ENCODE measurements around the gene TMEM14C.
"Not testable (repeated sequence)": the region's sequence is repeated elsewhere in the genome, so short reads cannot be mapped to it uniquely, and the experiment has no call there.

Gene TMEM14C

DNA sequence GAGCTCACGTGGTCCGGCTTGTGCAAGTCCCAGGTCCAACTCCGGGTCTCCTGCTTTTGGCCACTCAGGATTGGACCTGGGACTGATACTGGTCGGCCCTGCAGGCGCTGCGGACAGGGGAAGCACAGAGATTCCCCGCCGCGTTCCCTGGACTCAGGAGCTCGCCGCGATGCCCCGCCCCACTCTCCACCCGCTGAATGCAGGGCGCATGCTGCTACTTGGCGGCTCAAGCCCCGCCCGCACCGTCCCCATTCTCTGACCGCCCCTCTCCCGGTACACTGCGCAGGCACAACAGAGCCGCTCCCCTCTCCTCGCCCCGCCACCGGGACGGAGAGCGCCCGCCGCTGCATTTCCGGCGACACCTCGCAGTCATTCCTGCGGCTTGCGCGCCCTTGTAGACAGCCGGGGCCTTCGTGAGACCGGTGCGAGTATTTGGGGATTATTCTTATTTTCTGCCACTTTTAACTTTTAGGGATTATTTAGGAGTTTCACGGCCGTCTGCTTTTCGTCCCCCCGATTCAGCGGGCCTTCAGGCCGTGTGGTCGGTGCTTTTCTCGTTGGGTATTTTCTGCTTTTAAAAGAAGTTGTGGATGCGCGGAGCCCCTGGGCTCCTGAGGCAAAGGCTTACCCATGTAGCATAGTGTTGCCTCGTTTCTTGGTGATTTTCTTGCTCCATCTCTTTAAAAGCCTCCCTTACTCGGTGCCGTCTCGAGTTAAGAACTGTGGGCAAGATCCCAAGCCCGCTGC is at the start of gene TMEM14C:
Gene TMEM14C (plus strand): TSS at position 251 of the 747 bp plus-strand sequence. CDS start 1,544 bp downstream, outside the sequence.
- peak; percentile 91 for DNase-seq

DNA sequence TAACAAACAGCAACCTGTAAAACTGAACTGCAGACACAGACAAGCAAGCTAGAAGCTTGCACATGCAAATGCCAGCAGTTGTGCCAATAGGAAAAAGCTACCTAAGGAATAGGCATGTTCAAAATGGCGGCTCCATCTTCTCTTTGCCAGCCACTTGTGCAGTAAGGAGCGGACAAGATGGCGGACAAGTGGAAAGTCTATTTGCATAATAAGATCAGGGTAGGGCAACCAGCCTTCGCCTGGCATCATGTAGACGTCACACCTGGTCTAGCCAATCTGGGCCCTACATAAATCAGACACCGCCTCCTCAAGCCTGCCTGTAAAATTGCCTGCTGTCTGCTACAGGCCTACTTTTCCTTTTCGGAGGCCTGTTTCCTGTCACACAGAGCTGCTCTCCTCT is 46.5 kb upstream of the TMEM14C start:
- no peak for DNase-seq

DNA sequence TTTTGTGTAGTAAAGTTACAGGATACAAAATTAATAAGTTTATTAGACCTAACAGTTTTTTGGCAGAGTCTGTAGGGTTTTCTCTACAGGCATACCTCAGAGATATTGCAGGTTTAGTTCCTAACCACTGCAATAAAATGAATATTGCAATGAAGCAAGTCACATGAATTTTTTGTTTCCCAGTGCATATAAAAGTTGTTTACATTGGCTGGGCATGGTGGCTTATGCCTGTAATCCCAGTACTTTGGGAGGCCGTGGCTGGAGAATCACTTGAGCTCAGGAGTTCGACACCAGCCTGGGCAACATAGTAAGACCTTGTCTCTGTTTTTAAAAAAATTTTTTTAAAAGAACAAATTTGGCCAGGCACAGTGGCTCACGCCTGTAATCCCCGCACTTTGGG is 44.4 kb upstream of the TMEM14C start:
- DNase-seq: no peak

DNA sequence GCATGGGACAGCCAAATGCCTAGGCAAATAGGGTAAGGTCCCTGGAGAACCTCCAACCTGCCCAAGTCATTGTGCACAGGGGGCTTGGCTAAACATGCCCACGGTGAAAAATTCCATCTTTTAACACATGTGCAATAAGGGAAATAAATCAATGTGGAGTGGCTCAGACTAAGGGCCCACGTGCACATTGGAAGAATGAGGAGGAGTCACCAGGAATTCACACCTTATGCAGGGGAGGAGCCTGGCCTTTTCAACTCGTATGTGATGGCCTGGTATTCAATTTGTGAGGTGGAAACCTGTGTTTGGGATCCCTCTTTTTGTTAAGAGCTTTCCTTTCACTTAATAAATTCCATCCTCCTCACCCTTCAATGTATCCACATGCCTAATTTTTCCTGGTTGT is 41.1 kb upstream of the TMEM14C start:
- no peak for DNase-seq

DNA sequence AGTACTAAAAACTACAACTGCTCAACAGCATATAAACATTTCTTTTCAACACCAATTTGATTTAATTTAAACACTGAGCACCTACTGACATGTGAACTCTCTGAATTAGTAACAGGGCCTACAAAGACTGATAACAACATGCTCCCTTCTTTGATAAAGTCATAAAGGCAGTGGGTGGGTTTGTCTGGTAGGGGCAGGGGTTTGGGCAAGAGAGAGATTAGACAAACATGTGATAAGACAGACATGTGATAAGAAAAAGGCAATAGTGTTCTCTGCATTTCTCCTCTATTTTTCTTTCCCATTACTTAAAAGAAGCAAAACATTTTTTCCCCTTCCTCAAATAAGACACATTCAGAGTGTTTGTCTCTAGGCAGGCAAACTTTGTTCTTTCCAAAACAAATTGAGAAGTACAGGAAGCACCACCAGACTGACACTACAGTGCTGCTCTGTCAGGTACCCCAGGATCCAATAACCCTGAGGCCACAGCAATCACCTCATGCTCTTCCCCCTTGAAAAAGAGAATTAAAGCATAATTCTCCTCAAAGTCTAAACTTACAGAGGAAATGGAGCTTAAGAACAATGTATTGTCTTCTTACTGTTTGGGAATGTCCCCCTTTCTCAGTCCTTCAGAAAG is 40.4 kb upstream of the TMEM14C start:
- DNase-seq: no peak

DNA sequence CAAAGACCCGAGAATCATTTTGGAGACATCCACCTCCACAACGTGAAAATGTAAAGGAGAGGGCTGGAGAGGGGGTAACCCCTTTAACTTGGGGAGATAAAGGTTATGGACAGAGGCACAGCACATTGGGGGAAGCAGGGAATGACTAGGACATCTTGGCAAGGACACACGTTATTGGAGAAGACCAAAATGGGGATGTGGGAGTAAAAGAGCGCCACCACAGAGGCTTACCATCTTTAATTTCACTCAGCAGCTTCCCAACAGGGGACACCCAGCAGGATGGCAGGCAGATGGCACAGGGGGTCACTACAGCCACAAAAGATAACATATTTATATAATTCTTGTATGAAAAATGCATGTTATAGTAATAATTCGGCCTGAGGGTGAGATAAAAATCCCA is 38.3 kb upstream of the TMEM14C start:
- DNase-seq: no peak

DNA sequence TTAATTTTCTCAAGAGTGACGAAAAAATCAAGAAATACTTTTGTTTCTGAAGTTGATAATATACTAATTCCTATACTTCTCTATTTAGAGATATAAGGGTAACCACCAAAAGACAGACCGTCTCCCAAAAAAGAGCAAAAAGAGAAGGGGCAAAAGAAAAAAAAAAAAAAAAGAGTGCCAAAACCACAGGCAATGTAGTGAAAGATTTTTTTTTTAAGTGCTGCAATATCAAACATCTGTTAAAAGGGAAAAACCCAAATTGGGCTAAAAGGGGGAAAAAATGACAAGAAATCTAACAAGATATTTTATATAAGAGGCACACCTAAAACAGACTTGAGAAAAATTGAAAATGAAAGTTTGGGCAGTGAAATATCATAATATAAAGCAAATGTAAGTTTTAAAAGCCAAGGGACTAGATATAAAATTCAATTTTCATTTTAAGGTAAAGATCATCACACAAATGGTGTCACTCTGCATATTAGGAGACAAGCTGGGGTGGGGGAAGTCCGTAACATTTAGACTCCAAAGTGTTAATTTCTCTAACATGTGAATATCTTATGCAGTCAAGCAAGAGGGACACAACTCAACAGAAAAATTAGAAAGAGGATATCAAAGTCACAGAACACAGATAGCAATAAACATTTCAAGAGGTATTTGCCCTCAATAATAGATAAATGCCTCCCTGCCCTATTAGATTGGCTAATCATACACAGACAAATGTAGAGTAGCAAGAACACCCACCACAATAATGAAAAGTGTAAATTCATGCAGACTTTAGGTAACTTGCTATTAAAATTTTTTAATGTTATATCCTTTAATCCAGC is 37.6 kb upstream of the TMEM14C start:
- no peak for DNase-seq

DNA sequence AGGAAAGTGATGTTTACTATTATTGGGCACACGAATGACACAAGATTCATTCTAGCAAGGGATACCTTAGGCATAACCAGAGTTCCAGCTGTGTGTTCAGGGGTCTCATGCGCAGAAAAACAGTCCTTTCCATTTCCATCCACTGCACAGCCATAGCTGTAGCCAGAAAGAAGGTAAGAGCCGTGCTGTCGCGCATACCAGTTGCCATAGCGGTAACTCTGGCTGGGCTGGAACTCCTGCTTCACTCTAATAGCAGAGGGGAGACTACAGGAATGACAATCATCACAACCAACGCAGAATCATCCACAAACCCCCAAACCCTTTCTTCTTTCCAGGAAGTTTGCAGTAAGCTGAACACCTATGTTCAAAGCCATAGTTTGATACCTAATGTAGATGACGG is 36.0 kb upstream of the TMEM14C start:
- DNase-seq: no peak

DNA sequence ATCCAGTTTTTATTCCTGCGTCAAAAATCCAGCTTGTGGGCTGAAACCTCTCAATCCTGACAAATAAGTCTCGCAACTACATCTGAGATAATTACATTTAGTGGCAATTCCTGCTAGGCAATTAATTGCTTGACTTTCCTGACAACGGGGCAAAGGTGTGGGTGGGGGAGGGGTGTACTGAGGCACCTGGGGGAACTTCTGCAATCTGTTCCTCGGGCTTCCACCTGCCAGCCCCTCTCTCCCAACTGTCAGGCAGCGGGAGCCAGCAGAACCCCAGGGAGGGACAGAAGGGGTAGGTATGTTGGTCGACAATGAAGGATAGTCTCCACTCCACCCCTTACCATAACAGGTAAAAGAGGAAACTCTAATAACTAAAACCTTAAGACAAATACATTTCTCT is 35.3 kb upstream of the TMEM14C start:
- no peak for DNase-seq

DNA sequence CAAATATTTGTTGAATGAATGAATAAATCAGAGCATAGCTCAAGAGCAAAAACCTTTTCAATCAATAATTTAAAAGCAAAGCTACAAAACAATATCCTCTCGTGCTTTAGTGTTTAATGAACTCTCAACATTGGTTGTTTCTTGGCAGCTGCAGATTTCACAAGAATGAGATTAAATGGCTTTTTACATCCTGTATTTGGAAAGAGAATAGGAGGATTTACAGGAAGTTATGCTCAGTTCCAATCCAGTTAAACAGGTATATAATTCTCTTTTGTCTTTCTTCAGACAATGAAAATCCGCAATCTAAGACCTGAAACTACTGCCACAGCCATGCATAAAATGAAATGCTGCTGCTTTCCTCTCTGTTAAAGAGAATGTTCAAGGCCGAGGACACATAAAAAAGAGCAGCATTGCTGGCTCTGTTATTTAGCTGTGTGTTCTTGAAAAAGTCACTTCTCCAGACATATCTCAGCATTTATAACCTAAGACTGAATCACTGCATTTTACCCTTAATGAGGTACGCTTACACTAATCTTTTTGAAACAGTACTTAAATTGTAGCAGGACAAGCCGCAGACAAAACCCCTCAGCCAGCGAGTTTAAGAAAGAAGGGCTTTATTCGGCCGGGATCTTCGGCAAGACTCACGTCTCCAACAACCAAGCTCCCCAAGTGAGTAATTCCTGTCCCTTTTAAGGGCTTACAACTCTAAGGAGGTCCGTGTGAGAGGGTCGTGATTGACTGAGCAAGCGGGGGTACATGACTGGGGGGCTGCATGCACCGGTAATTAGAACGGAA is 32.0 kb upstream of the TMEM14C start:
- DNase-seq: no peak

DNA sequence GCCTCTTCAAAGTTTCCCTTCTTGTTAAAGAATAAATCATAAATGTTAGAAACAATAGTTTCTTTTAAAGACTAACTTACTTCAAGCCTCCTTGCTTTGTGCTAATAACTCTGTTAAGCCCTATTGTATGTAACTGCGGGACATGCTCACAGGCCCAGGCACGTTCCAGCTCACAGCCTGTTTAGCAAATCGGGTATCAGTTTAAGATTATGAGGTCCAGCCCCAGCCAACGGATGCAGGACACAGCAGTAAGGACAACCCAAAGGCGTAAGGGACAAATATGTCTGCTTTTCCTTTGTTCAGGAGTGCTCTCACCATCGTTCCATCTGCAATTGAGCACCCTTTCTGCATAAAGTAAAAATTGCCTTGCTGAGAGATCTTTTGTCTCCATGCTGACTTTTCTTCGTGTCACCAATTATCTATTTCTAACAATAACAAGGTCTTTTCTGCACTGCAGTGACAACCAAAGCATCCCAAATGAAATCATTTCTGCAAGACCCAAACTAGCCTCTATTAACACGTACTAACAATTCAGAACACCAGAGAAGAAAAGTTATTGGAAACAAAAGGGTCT is 29.8 kb upstream of the TMEM14C start:
- no peak for DNase-seq

DNA sequence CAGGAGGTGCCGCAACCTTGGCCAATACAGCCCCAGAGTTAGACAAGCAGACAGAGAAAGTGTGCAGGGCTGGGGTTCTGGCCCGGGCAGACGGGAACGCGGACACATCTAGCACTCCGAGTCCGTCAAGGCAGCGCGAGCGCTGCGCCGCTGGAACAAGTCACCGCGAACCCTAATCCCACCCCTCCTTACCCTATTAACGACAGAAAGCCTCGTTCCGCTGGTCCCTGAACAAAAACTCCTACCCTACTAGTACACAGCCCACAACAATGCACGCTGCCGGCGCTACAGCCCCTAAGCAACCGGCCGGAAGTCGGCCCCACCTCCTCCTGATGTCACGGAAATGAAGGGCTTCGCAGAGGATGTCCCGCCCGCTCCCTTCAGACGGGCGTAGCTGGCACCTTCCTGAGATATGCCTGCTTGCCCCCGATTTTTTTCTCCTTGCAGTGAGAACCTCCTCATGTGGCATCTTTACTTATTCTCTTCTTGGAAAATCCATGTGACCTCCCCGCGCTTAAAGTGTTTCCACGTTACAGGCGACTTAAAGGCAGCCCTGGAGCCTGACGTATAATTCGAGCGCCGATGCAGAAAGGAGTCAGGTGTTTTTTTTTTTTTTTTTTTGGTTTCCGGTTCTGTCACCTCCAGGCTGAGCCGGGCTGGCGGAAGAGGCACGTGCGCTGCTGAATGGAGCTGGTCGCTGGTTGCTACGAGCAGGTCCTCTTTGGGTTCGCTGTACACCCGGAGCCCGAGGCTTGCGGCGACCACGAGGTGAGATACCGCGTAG is 28.4 kb upstream of the TMEM14C start, which contains the start of the genes C6orf52 and PAK1IP1:
Gene C6orf52 (minus strand): TSS at position 315 of the 784 bp plus-strand sequence. CDS start 7,066 bp downstream, outside the sequence.
Gene PAK1IP1 (plus strand): TSS at position 671 of the 784 bp plus-strand sequence. CDS start 14 bp downstream, at position 685.
- peak; percentile 89 for DNase-seq

DNA sequence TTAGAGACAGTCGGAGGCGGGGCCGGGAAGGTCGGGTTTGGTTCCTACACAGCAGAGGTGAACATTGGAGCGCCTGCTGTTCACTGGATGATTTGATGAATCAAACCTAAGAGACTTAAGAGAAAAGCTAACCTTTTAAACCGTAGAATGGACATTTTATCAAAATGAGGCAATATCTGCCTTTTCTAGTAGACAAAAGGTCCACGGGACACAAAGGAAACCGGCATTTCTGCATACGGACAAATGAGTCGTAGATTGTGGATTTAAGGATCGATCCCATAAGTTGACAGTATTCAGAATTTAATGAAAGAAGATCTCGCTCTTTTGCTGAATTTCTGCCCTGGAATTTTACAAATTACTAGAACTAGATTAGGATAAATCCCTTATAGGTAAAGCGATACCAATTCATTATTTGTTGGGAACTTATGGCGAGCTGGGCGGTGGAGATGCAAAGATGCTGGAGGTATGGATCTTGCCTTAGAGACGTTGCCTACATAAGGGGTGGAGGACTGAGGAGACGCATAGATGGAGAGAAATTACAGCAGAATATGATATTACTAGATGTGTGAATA is 27.7 kb upstream of the TMEM14C start:
- DNase-seq: no peak

DNA sequence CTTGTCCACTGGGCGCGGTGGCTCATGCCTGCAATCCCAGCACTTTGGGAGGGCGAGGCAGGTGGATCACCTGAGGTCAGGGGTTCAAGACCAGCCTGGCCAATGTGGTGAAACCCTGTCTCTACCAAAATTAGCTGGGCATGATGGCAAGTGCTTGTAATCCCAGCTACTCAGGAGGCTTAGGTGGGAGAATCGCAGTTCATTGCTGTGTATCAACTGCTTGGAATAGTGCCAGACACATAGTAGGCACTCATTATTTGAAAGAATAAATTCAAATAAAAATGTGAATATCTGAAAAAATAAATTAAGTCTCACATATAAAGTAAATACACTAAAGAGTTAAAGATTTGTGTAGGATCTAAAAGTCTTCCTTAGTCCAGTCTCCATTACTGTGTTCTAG is 26.2 kb upstream of the TMEM14C start:
- DNase-seq: no peak

DNA sequence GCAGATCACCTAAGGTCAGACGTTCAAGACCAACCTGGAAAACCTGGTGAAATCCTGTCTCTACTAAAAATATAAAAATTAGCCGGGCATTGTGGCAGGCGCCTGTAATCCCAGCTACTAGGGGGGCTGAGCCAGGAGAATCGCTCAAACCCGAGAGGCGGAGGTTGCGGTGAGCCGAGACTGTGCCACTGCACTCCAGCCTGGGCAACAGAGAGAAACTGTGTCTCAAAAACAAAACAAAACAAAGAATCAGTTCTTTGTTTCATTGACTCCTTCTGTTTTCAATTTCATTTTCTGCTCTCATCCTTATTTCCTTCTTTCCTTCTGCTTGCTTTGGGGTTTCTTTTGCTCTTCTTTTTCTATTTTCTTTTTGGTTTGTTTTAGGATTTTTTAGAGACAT is 8.9 kb upstream of the TMEM14C start:
- DNase-seq: no peak

DNA sequence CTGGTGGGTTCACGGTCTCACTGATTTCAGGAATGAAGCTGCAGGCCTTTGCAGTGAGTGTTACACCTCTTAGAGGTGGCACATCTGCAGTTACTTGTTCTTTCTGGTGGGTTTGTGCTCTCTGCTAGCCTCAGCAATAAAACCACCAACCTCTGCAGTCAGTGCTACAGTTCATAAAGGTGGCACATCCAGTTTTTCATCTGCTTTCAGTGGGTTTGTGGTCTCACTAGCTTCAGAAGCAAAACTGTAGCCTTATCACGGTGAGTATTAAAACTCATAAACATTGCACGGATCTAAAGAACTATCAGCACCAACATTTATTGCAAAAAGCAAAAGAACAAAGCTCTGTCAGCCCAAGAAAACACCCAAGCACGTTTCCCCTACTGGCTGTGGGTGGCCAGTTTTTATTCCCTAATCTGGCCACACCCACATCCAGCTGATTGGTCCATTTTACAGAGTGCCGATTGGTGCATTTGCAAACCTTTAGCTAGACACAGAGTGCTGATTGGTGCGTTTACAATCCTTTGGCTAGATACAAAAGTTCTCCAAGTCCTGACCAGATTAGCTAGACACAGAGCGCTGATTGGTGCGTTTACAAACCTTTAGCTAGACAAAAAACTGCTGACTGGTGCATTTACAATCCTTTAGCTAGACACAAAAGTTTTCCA is 3.4 kb upstream of the TMEM14C start:
- DNase-seq: no peak

DNA sequence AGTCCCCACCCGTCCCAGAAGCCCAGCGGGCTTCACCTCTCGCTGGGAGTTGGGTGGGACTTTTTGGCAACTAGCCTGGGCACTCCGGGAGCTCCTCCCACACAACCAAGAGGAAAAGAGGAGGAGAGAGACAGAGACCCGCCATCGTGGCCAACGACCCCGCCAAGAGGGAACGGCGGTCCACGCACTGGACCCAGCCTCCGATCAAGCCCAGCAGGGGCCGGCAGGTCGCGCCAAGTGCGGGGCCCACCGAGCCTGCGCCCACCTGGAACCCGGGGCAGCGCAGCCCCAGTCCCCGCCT is 3.0 kb upstream of the TMEM14C start:
- DNase-seq: no peak

DNA sequence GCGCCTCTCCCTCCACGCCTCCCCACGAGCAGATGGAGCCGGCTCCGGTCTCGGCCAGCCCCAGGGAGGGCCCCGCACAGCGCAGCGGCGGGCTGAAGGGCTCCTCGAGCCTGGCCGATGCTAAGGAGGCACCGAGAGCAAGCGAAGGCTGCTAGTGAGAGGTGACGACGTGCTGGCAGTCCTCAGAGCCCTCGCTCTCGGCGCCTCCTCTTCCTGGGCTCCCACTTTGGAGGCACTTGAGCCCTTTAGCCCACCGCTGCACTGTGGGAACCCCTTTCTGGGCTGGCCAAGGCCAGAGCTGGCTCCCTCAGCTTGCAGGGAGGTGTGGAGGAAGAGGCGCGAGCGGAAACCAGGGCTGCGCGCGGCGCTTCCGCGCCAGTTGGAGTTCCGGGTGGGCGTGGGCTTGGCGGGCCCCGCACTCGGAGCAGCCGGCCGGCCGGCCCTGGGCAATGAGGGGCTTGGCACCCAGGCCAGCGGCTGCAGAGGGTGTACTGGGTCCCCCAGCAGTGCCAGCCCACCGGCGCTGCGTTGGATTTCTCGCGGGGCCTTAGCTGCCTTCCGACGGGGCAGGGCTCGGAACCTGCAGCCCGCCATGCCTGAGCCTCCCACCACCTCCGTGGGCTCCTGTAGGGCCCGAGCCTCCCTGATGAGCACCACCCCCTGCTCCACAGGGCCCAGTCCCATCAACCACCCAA is 2.5 kb upstream of the TMEM14C start:
- no peak for DNase-seq

DNA sequence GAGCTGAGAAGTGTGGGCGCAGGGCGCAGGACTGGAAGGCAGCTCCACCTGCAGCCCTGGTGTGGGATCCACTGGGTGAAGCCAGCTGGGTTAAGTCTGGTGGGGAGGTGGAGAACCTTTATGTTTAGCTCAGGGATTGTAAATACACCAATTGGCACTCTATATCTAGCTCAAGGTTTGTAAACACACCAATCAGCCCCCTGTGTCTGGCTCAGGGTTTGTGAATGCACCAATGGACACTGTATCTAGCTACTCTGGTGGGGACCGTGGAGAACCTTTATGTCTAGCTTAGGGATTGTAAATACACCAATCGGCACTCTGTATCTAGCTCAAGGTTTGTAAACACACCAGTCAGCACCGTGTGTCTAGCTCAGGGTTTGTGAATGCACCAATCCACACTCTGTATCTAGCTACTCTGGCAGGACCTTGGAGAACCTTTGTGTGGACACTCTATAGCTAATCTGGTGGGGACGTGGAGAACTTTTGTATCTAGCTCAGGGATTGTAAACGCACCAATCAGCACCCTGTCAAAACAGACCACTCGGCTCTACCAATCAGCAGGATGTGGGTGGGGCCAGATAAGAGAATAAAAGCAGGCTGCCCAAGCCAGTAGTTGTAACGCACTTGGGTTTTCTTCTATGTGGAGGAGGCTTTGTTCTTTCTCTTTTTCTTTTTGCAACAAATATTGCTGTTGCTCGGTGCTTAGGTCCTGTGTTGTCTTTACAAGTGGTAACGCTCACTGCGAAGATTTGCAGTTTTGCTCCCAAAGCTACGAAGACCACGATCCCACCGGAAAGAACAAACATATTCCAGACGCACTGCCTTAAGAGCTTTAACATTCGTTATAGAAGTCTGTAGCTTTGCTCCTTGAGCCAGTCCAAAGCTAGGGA is 1.7 kb upstream of the TMEM14C start:
- not testable (repeated sequence) for DNase-seq
